Panc1 (cell line): Measurements from ENCODE around the gene SMARCB1. TPM values are rescaled to one million over a fixed set of nuclear protein-coding genes. Genes with fewer than 3 reads are reported as not detected.

Experiments used
- ATAC-seq: fragments of 200-7000 bp; cut with Tn5 transposase; 2 replicates; pipeline ENCODE4 v1.9.1; 2020; ENCODE audit warnings: mild to moderate bottlenecking, moderate library complexity
- BruUV-seq: library from RNA; stranded (reverse); fragments of 400-500 nt; replicated peaks from 2 replicates; lab custom pipeline; 2021; lab: Mats Ljungman, UMichigan
- CTCF ChIA-PET: fragments of 300-600 bp; sonication (Branson Sonifier 250); formaldehyde crosslinking; loops from one replicate; lab custom pipeline; 2022; ENCODE audit warnings: antibody characterized with exemption; lab: Charles Lee
- POLR2A ChIA-PET: fragments of 300-600 bp; sonication (Branson Sonifier 250); formaldehyde crosslinking; loops from one replicate; lab custom pipeline; 2022; ENCODE audit warnings: antibody characterized with exemption; lab: Charles Lee
- DNase-seq: peaks from one replicate; pipeline ENCODE4 v3.0.0-alpha.2; 2010; ENCODE audit warnings: low read depth, low spot score
- H3K27ac ChIP-seq: 2 replicates; pipeline ENCODE4 v1.5.1; 2011; ENCODE audit warnings: mild to moderate bottlenecking, low read length, inconsistent platforms
- H3K27me3 ChIP-seq: fragments of 200-500 bp; sonication (Bioruptor generic); 2 replicates; pipeline ENCODE4 v1.6.0; 2014; ENCODE audit warnings: low read length, inconsistent platforms; ENCODE audit not compliant: control insufficient read depth, insufficient read depth
- H3K36me3 ChIP-seq: fragments of 200-500 bp; sonication (Bioruptor generic); 2 replicates; pipeline ENCODE4 v1.5.1; 2014; ENCODE audit warnings: inconsistent platforms, mild to moderate bottlenecking, low read length, moderate library complexity; ENCODE audit not compliant: control insufficient read depth, insufficient read depth
- H3K4me1 ChIP-seq: 2 replicates; pipeline ENCODE4 v1.5.1; 2011; ENCODE audit warnings: inconsistent platforms, mild to moderate bottlenecking, low read length, moderate library complexity; ENCODE audit not compliant: control insufficient read depth, insufficient read depth
- H3K4me3 ChIP-seq, 2 experiments: 2 replicates each; pipeline ENCODE4 v1.5.1; 2011 to 2012; ENCODE audit warnings: low read depth in 2 of 2, low read length in 2 of 2, mild to moderate bottlenecking in 2 of 2, inconsistent platforms in 1 of 2, moderate library complexity in 1 of 2
- H3K9me3 ChIP-seq: fragments of 200-500 bp; sonication (Bioruptor generic); 2 replicates; pipeline ENCODE4 v1.5.1; 2014; ENCODE audit warnings: low read depth, mild to moderate bottlenecking, inconsistent platforms, low read length, moderate library complexity; ENCODE audit not compliant: control insufficient read depth, insufficient read depth
- CTCF ChIP-seq: fragments of 450-650 bp; IDR thresholded peaks from 2 replicates; pipeline ENCODE4 v1.5.1; 2017; ENCODE audit warnings: mild to moderate bottlenecking
- POLR2AphosphoS5 ChIP-seq: IDR thresholded peaks from 2 replicates; pipeline ENCODE4 v1.6.1; 2012; ENCODE audit warnings: mild to moderate bottlenecking, low read depth, low read length, moderate library complexity
- REST ChIP-seq, 2 experiments: IDR thresholded peaks; 2 replicates each; pipeline ENCODE4 v1.6.1; 2011 to 2012; ENCODE audit warnings: low read depth in 2 of 2, control low read depth in 1 of 2, low read length in 1 of 2, mild to moderate bottlenecking in 1 of 2, moderate library complexity in 1 of 2; ENCODE audit not compliant: insufficient read depth in 1 of 2
- SIN3A ChIP-seq: IDR thresholded peaks from 2 replicates; pipeline ENCODE4 v1.6.1; 2012; ENCODE audit warnings: low read depth, mild to moderate bottlenecking, low read length, moderate library complexity, borderline replicate concordance; ENCODE audit not compliant: insufficient read depth
- TCF7L2 ChIP-seq: IDR thresholded peaks from 2 replicates; pipeline ENCODE4 v1.6.1; 2011; ENCODE audit warnings: mild to moderate bottlenecking, low read depth, low read length, inconsistent platforms
- in situ Hi-C: cut with HindIII; loops from 2 replicates; pipeline ENCODE4 v1.10.0; 2016; ENCODE audit warnings: low sequenced_read_pairs, low pct_unique_long_range_greater_than_20kb
- intact Hi-C: fragments of 100-400 bp; cut with micrococcal nuclease; formaldehyde crosslinking; loops from one replicate; pipeline ENCODE4 v1.10.0; 2022; ENCODE audit not compliant: unreplicated experiment
- total RNA-seq: library from RNA; stranded (reverse); gene quantifications from one replicate; pipeline ENCODE4 v1.2.1, GENCODE V29; 2021; ENCODE audit not compliant: unreplicated experiment

SMARCB1 gene
- total RNA-seq, 1 experiment from 2014 or later = 70.2 TPM

GRCh38 chr22:23875801-23876200 is 89.0 kb downstream of the SMARCB1 start:
- in situ Hi-C loops = no loop called here
- intact Hi-C loops = no loop called here
- Histone ChIP-seq H3K4me3 (no peak overlapping the region), H3K9me3 (no peaks in the 10 kb centered on the region), H3K4me1 (no peaks in the 10 kb centered on the region), H3K27ac (no peak overlapping the region), H3K36me3 (no peaks in the 10 kb centered on the region; the same call in 1 of the 2 replicates), H3K27me3 (no peaks in the 10 kb centered on the region)
- CTCF ChIA-PET = no interaction called here
- ATAC-seq (no peak), DNase-seq (no peak)
- TF ChIP-seq TCF7L2 (no peak), POLR2AphosphoS5 (no peak), REST (IDR thresholded peaks at IDR 0.05; ENCODE audit: insufficient read depth in 1 of 2, low read depth in 2 of 2, low read length in 1 of 2) (no peak), CTCF (no peak), SIN3A (no peak)
- POLR2A ChIA-PET = no interaction called here
- no TSS peak for BruUV-seq

- DNase-seq (no peak), ATAC-seq (no peak)
- Histone ChIP-seq H3K36me3 (no peaks in the 10 kb centered on the region; the same call in 1 of the 2 replicates), H3K27me3 (no peaks in the 10 kb centered on the region), H3K4me3 (no peak overlapping the region), H3K4me1 (no peaks in the 10 kb centered on the region), H3K9me3 (no peaks in the 10 kb centered on the region), H3K27ac (no peak overlapping the region)
- no TSS peak for BruUV-seq
- intact Hi-C loops = no loop called here
- TF ChIP-seq TCF7L2 (no peak), REST (IDR thresholded peaks at IDR 0.05; ENCODE audit: insufficient read depth in 1 of 2, low read depth in 2 of 2, low read length in 1 of 2) (no peak), SIN3A (no peak), CTCF (no peak), POLR2AphosphoS5 (no peak)
- ChIA-PET POLR2A (no interaction called here), CTCF (no interaction called here)
- in situ Hi-C loops = no loop called here
Observed at GRCh38 chr22:23877566-23877965, 90.8 kb downstream of the SMARCB1 start.
